ENCODE data around the gene PRPF40A.

Gene PRPF40A

GRCh38 chr2:152649997-152650396 is 67.3 kb downstream of the PRPF40A start:
- no peak for DNase-seq (ENCODE audit: low read depth)

GRCh38 chr2:152648336-152648735 is 68.9 kb downstream of the PRPF40A start:
- DNase-seq (ENCODE audit: low read depth) = no peak

GRCh38 chr2:152647552-152647951 is 69.7 kb downstream of the PRPF40A start:
- no peak for DNase-seq (ENCODE audit: low read depth)

GRCh38 chr2:152646775-152647174 is 70.5 kb downstream of the PRPF40A start:
- no peak for DNase-seq (ENCODE audit: low read depth)

DNA sequence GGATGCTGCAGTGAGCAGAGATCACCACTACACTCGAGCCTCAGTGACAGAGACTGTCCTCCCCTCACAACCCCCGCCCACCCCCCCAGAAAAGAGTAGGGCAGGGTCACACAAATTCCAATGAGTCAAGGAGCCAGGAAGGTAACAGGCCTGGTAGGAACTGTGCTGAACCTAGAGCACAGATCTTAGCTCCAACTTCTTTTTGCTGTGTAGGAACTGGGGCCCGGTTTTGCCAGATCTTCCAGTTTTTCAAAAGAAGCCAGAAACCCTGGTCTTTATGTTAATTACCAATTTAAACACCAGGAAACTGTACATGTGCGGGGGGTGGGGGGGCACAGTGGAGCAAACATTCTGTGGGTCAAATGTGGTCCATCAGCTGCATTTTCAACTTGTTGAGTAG is 71.0 kb downstream of the PRPF40A start:
- DNase-seq (ENCODE audit: low read depth) = no peak

GRCh38 chr2:152644189-152644873 is 72.9 kb downstream of the PRPF40A start:
- DNase-seq (ENCODE audit: low read depth) = no peak

- no peak for DNase-seq (ENCODE audit: low read depth)
These were observed 78.7 kb downstream of the PRPF40A start for GRCh38 chr2:152638590-152638989.

DNA sequence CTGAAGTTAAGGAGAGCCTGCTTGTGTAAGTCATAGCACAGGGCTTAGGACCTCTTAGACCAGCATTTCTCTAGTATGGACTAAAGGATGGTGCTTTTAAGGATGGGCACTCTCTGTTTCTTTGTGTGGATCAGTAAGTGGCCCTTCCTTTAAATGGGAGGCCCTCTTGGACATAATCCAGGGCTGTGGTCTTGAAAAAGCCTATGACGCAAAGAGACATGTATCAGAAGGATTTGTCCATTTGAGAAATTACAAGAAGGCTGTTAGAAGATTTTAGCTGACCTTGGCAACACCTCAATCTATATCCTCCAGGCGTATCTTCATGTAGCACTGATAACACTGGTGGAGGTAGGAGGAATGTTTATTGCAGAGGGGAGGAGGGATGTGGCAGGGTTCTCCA is 79.2 kb downstream of the PRPF40A start:
- no peak for DNase-seq (ENCODE audit: low read depth)

DNA sequence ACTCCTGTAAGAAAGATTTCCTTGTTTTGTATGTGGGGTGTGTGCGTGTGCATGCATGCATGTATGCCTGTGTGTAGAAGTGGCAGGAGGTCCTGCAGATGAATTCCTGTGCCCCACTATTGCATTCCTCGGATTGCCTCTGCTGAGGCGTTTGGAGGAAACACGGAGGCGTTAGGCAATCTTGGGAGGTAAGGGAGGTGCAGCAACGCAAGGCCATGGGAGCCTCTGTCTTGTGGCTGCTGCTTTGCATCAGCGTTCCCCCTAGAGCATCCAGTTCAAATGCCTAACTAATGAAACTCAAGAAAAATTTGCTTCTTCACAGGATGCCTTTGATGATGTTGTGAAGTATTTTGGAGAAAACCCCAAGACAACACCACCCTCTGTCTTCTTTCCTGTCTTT is 80.0 kb downstream of the PRPF40A start:
- no peak for DNase-seq (ENCODE audit: low read depth)

DNA sequence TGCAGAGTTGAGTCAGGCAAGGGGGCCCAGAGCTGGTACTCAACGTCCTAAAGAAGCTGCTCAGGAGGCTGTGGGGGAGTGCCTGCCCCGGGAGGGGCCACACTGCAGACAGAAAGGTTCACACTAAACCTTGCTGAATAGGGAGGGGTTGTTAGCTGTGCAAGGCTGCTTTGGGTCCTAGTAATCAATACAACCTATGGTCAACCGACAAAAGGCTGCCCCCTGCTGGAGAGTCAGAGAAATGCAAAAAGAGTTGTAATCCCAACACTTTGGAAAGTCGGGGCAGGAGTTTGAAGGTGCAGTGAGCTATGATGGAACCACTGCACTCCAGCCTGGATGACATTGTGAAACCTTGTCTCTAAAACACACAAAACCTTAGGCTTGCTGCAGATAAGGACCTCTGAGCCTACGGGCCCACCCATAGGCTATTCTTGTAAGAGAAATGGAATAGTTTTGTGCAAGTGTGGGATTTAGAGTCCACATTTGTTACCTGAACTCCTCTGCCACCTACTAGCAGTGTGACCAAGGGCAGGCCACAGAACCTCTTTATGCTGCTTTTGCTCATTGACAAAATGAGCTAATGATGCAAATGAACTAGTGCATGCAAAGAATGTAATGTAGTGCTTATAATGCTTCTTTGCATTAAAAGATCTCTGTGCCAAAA is 81.5 kb downstream of the PRPF40A start:
- peak; percentile 41 for DNase-seq (ENCODE audit: low read depth)

DNA sequence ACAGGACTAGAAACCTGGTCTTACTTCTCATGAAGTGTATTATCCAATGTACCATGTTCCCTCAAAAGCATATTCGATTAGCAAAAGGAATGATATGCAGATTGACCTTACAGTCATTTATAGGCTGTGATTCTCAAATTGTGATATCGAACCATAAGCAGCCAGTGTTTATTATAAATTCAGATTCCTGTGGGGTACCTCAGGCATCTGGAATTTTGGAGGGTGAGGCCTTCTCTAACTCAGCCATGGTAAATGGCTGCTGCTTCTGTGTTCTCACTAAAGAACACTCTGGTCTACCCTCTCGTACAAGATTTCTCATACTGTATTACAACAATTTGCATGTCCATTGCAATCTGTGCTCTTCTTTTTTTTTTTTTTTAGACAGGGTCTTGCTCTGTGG is 84.5 kb downstream of the PRPF40A start:
- DNase-seq (ENCODE audit: low read depth) = no peak

DNA sequence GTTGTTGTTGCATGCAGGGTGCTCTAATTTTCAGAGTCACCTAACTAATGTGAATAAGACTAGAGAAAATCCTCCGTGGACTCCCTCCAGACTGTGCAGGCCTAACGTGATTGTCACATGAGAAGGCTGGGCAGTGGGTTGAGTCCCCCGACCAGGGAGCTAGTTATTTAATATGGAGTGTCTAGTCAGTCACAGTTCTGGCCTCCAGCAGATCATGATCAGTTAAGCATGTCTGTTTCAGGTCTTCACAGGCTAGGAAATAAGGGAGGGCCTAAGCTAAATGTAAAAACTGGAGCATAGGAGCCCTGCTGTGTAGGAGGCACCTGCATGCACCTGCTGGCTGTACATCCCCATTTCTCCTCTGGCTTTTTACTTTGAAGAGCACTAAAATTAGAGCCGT is 86.8 kb downstream of the PRPF40A start:
- DNase-seq (ENCODE audit: low read depth) = no peak

DNA sequence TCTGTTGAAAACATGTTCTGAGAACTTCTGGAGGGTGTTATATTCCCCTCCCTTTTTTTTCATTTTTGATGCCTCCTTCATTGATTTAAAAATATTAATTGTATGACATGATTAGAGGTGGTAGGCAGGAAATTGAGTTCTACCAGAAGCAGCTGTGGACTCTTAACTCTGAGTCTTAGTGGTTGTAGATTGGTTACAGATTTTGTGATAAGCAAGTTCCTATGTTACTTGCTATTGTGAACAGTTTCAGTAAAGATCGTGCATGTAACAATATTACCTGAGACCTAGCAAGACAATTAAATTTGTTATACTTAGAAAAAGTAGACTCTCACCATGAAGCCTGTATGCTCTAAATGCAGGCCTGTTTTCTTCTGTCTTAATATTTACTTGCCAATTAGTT is 88.1 kb downstream of the PRPF40A start:
- no peak for DNase-seq (ENCODE audit: low read depth)

DNA sequence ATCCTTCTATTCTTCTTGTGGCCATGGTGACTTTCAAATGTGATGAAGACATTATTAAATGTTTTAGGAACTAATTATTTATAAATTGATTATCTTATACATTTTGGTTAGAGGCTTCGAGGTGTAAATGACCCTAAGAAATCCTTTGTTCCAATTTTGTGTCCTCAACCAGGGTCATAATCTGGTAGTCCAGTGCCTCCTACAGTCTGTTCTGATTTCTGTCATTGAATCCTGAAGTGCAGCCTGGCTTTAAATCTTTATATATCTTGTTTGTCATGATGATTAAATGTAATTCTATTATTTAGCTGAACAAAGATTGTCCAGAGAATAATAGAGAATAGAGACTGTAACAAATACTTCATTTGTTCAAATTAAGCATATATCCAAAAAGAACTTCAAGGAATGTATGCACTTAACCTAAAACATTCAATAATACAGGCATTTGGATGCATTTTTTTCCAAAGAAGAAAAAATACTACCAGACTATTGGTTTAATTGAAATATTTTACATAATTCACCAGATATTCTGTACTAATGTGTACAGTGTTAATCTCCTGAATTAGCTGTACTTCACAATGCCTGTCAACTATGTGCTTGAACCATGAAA is 89.8 kb downstream of the PRPF40A start:
- no peak for DNase-seq (ENCODE audit: low read depth)

GRCh38 chr2:152626911-152627339 is 90.3 kb downstream of the PRPF40A start:
- DNase-seq (ENCODE audit: low read depth) = no peak

GRCh38 chr2:152624805-152625204 is 92.5 kb downstream of the PRPF40A start:
- DNase-seq (ENCODE audit: low read depth) = no peak

- no peak for DNase-seq (ENCODE audit: low read depth)
These were observed 93.5 kb downstream of the PRPF40A start for GRCh38 chr2:152623775-152624174.

- DNase-seq (ENCODE audit: low read depth) = no peak
These were observed 94.1 kb downstream of the PRPF40A start for GRCh38 chr2:152623076-152623740.

DNA sequence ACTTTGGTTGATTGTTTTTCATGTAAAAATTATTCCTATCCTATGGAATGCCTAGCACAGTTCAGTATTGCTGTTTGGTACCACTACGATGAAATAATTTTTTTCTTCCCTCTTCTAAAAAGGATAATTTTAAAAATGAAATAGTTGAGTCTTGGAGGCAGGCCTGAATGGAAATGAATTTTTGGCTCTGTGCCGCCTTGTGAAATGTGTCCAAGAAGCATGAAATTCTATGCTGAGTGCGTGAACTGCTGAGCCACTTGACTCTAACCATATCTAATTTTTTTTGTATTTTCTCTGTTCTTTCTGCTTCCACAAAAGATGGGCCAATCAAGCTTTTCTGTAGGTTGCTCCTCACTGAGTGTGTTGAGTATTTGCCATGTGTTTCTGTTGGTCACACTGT is 95.0 kb downstream of the PRPF40A start:
- DNase-seq (ENCODE audit: low read depth) = no peak

- no peak for DNase-seq (ENCODE audit: low read depth)
These were observed 96.3 kb downstream of the PRPF40A start for GRCh38 chr2:152620985-152621384.

- no peak for DNase-seq (ENCODE audit: low read depth)
These were observed 97.1 kb downstream of the PRPF40A start for GRCh38 chr2:152620208-152620607.

DNA sequence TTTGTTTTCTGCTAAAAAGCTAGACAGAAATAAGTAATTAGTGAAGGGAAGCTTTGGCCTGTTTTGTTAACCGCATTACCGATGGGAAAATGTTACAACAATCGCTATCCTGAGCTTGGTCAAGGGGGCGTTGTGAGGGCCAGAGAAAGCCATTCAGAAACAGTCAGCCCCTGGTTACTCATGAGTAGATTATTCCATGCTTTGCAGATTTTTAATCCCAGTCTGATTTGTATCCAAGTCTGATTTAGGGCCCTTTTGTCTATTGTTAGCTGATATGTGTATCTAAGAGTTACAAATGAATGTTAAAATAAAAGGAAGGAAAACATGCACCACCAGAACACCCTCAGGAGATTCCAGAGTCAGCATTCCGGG is 99.1 kb downstream of the PRPF40A start:
- no peak for DNase-seq (ENCODE audit: low read depth)
